D721Med (cell line): Measurements from ENCODE around the gene PCSK4.

ENCODE experiments used
- DNase-seq: peaks from one replicate; pipeline ENCODE4 v3.0.0; 2011; ENCODE audit warnings: low spot score; ENCODE audit not compliant: insufficient read length
- FAIRE-seq: peaks from 2 replicates; lab custom pipeline; 2011; peaks lifted over from hg19 to GRCh38; lab: Jason Lieb, UNC
- TF ChIP-seq, protein P1 (sequence below): IDR thresholded peaks from 2 replicates; pipeline ENCODE4 v1.5.1; 2012; ENCODE audit warnings: mild to moderate bottlenecking, control low read depth; ENCODE audit not compliant: insufficient read depth; ENCODE audit errors: missing control alignments

PCSK4 gene

DNA sequence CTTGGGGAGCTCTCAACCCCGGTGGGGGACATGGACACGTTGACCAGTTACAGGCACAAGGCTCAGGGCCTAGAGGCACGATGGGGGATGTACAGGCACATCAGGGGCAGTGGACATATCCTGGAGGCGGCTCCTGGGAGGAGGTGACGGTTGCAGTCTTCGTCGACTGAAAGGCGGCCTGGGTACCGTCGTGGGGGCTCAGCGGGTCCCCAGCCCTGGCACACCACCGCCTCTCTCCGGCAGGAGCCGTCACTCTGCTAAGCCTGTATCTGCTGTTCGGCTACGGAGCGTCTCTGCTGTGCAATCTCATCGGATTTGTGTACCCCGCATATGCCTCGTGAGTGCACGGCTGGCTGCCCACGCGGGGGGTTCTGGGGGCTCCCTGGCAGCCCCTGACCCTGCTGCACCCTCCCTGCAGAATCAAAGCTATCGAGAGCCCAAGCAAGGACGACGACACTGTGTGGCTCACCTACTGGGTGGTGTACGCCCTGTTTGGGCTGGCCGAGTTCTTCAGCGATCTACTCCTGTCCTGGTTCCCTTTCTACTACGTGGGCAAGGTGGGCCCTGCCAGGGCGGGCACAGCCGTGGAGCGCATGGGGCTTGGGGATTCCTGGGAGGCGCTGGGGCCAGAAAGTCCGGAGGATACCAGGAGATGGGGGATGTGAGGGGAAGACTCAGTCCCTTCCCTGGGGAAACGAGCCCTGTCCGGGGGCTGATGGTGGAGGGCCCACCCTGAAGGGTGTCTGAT is 5.1 kb upstream of the PCSK4 start:
- DNase-seq (no peak), FAIRE-seq (no peak)
- TF ChIP-seq, protein P1, sequence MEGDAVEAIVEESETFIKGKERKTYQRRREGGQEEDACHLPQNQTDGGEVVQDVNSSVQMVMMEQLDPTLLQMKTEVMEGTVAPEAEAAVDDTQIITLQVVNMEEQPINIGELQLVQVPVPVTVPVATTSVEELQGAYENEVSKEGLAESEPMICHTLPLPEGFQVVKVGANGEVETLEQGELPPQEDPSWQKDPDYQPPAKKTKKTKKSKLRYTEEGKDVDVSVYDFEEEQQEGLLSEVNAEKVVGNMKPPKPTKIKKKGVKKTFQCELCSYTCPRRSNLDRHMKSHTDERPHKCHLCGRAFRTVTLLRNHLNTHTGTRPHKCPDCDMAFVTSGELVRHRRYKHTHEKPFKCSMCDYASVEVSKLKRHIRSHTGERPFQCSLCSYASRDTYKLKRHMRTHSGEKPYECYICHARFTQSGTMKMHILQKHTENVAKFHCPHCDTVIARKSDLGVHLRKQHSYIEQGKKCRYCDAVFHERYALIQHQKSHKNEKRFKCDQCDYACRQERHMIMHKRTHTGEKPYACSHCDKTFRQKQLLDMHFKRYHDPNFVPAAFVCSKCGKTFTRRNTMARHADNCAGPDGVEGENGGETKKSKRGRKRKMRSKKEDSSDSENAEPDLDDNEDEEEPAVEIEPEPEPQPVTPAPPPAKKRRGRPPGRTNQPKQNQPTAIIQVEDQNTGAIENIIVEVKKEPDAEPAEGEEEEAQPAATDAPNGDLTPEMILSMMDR = no peak

DNA sequence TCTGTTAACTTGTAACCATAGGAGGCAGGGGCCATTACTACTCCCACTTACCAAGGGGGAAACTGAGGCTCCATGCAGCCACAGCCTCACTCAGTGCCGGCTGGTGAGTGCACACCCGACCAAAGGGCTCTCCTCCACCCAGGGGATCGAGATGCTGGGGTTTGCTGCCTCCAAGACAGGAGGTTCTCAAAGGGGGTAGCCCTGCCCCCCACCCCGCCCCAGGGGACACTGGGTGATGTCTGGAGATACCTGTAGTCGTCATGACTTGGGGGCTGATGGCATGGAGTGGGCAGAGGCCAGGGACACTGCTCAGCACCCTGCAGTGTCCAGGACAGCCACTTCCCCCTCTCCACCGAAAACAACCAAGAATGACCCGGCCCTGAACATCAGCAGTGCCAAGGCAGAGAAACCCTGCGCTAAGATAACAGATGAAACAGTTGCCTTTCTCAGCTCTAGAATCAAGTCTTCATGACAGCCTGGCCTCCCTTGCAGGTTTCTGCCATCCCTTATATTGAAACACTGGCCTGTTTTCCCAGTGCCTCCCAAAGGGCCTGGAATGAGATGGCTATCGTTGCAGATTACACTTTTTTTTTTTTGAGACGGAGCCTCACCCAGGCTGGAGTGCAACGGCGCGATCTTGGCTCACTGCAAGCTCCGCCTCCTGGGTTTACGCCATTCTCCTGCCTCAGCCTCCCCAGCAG is 4.1 kb upstream of the PCSK4 start:
- no peak for FAIRE-seq
- no peak for DNase-seq
- TF ChIP-seq, protein P1 = no peak

GRCh38 chr19:1492474-1493006 is 2.4 kb upstream of the PCSK4 start:
- TF ChIP-seq, protein P1 = no peak
- DNase-seq (no peak), FAIRE-seq (no peak)

- TF ChIP-seq, protein P1 = no peak
- no peak for FAIRE-seq
- no peak for DNase-seq
Measured at GRCh38 chr19:1491849-1492170, 1.7 kb upstream of the PCSK4 start.

DNA sequence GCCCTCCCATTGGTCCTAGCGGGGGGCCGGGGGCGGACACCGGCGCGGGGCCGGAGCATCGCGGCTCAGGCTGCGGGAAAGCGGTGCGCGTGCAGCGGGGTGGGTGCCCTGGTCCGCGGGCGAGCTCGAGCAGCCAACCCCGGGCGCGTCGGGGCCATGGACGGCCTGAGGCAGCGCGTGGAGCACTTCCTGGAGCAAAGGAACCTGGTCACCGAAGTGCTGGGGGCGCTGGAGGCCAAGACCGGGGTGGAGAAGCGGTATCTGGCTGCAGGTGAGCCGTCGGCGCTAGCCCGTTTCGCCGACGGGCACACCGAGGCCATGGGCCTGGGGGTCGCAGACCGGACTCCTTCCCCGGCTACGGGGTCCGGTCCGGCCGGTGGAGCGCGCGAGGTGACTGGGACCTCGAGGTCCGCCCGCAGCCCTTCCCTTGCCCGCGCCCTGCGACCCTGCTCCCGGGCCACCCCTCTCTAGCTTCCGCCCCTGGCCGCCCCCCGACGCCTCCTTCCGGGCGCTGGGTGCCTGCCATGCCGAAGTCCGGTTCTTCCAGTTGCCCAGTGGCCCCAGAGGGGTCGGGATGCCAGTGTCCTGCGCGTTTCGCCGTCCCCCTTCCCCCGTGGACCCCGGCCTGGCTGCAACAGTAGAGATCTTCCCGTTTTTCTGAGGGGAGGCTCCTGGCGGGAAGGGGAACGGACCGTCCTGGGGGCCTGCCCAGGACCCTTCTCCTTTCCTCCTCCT is 1.1 kb upstream of the PCSK4 start, which contains the start of gene REEP6:
TSS of gene REEP6 (plus strand) at position 68 of the 735 bp plus-strand sequence. CDS start at position 157, 89 bp downstream.
- FAIRE-seq = no peak
- no peak for DNase-seq
- TF ChIP-seq, protein P1 = no peak

GRCh38 chr19:1489463-1490310 is 463 bp downstream of the PCSK4 start:
- FAIRE-seq (no peak), DNase-seq (no peak)
- TF ChIP-seq, protein P1 = no peak
